DMS 273 treated with DMSO at 0.1 percent for 48 hours (cell line): Measurements from ENCODE around the gene POLR3GL.
"Not testable (repeated sequence)": the region's sequence is repeated elsewhere in the genome, so short reads cannot be mapped to it uniquely, and the experiment has no call there.

Source experiments
- DNase-seq: peaks from one replicate; lab custom pipeline; 2025; lab: John Stamatoyannopoulos, UW

Gene POLR3GL

DNA sequence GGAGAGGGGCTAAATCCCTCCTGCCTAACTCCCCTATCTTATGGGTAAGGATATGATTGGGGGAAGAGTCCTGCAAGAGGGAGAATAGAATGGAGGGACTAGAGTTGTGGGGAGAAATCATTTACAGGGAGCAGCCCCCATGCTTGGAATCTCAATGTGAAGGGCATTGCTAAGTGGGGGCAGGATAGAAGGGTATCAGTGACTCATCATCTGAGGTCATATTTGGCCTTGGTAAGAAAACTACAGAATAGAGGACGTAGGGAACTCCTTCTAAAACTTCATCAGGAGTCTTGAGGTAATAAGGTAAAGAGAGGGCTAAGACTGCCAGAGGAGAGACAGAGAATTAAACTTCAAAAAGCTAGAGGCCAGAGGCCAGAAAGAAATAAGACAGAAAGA is 56.6 kb downstream of the POLR3GL start:
- DNase-seq: no peak

- DNase-seq: no peak
Measured at GRCh38 chr1:146021622-146022402, 57.3 kb downstream of the POLR3GL start, which contains the start of gene HJV. Gene HJV, minus strand, starts transcription at chr1:146021735. Its CDS starts 1,504 bp downstream, at chr1:146020231.

DNA sequence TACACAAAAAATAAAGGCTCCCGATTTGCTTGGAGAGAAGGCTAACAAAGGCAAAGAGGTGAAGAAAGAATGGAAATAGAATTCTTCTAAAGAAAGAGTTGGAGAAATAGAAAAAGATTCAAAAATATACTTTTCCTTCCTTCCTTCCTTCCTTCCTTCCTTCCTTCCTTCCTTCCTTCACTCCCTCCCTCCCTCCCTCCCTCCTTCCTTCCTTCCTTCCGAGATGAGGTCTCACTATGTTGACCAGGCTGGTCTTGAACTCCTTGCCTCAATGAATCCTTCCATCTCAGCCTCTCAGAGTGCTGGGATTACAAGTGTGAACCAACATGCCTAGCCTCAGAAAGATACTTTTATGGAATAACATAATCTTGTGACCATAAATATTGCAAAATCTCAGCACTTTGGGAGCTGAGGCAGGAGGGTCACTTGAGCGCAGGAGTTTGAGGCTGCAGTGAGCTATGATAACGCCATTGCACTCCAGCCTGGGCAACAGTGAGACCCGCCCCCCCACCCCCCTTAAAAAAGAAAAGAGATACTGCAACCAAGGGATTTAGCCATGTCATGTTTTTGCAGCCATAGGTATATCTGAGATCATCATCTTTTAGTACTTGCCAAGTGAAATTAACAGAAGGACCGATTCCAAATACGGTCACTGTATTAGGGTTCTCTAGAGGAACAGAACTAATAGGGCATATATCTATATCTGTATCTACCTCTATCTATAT is 58.1 kb downstream of the POLR3GL start:
- DNase-seq: no peak

DNA sequence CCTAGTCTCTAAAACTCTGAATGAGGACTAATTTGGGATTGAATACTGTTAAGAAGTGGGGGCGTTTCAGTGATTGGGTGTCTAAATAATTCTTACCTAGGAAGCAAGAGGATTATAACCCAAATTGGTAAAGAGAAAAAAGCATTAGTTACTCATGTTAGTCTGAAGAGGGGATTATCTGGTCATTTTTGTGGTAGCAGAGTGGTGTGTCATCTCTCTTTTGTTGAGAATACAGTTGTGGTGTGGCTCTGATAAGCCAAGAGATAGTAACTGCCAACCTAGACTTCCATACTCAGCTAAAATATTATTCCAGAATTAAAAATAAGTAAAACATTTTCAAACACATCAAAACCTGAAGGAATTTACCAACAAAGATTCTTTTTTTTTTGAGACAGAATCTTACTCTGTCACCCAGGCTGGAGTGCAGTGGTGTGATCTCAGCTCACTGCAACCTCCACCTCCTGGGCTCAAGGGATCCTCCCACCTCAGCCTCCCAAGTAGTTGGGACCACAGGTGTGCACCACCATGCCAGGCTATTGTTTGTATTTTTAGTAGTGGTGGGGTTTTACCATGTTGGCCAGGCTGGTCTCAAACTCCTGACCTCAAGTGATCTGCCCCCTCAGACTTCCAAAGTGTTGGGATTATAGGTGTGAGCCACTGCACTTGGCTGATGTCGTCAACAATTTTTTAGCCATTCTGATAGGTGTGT is 61.5 kb downstream of the POLR3GL start:
- not testable (repeated sequence) for DNase-seq

- DNase-seq: not testable (repeated sequence)
Measured at GRCh38 chr1:146026650-146027049, 62.2 kb downstream of the POLR3GL start.
